ENCODE results near the gene STARD3NL.
A peak's percentile ranks its signal among the peaks of the same experiment; 100 is the strongest.
"Not testable (repeated sequence)": the region's sequence is repeated elsewhere in the genome, so short reads cannot be mapped to it uniquely, and the experiment has no call there.

Gene STARD3NL

DNA sequence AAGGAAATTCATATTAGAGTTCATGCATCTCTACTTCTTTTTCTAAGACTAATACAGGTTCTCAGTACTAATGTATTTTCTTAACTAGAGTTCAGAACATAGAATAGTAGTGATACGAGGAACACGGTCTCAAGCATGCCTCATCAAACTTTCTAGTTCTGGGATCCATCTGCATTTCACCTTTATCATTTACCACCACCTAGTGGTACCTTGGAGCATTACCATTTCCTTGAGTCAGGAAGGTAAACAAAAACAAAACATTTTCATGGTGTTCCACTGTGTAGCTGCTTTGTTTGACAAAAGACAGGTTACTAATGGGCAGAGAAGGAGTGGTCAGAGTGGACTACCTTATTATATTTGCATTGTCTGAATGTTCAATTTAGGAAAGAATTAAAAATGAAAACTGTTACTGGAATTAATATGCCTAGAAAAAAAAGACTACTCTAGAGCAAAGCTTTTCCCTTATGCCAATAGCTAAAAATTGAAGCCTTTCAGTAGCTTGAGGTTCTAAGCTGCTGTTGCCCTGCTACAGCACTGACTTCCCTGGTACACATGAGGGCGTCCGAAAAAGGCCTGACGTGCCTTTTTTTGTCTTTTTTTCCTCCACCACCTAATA, 44.5 kb downstream of the STARD3NL start:
- DNase-seq (ENCODE audit: low read depth), result no peak
- no peak overlapping the region for H3K4me3 ChIP-seq (ENCODE audit: low read length)
- TF ChIP-seq, protein P1, sequence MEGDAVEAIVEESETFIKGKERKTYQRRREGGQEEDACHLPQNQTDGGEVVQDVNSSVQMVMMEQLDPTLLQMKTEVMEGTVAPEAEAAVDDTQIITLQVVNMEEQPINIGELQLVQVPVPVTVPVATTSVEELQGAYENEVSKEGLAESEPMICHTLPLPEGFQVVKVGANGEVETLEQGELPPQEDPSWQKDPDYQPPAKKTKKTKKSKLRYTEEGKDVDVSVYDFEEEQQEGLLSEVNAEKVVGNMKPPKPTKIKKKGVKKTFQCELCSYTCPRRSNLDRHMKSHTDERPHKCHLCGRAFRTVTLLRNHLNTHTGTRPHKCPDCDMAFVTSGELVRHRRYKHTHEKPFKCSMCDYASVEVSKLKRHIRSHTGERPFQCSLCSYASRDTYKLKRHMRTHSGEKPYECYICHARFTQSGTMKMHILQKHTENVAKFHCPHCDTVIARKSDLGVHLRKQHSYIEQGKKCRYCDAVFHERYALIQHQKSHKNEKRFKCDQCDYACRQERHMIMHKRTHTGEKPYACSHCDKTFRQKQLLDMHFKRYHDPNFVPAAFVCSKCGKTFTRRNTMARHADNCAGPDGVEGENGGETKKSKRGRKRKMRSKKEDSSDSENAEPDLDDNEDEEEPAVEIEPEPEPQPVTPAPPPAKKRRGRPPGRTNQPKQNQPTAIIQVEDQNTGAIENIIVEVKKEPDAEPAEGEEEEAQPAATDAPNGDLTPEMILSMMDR (conservative IDR thresholded peaks at IDR 0.05; ENCODE audit: low read depth, low read length), result peak; percentile 84

DNA sequence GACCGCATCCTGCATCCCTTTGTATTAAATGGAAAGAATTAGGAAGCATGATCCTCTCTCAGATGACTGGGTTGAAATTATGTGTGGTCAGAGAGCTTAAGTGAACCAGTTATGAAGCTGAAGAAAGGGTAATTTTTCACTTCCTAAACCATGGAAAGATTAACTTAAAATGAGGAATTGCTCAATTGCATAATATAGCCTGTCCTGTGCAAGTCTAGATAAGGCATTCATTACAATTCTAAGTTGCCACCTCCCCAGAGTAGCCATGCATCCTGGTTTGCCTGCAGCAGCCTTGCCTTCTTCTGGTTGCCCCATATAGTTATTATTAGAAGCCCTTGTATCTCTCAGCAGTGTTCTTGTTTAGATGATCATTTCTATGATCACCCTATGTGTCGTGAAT, 45.3 kb downstream of the STARD3NL start:
- H3K4me3 ChIP-seq (ENCODE audit: low read length), result no peak overlapping the region
- no peak for DNase-seq (ENCODE audit: low read depth)
- TF ChIP-seq, protein P1 (conservative IDR thresholded peaks at IDR 0.05; ENCODE audit: low read depth, low read length), result no peak

GRCh38 chr7:38224392-38224791, 46.3 kb downstream of the STARD3NL start:
- TF ChIP-seq, protein P1 (conservative IDR thresholded peaks at IDR 0.05; ENCODE audit: low read depth, low read length), result no peak
- no peak overlapping the region for H3K4me3 ChIP-seq (ENCODE audit: low read length)
- no peak for DNase-seq (ENCODE audit: low read depth)

DNA sequence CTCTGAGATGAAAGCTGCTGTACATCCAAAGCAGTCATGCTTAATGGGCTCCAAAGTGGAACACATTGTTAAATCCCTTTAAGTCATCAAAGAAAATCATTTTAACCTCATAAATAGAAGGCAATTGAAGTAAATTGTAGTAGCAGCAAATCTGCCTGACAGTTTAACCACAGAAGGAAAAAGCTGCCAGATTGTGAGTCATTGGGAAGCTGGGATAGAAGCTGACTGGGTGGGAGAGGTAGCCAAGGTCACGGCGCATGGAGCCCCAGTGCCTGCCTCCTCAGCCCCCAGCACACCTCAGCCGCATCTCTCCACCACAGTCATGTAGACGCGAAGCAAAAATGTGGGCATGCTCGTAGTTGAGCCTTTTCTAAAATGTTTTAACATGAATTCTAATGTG, 51.3 kb downstream of the STARD3NL start:
- H3K4me3 ChIP-seq (ENCODE audit: low read length), result no peak overlapping the region
- DNase-seq (ENCODE audit: low read depth), result peak; percentile 65
- TF ChIP-seq, protein P1 (conservative IDR thresholded peaks at IDR 0.05; ENCODE audit: low read depth, low read length), result no peak

- no peak overlapping the region for H3K4me3 ChIP-seq (ENCODE audit: low read length)
- TF ChIP-seq, protein P1 (conservative IDR thresholded peaks at IDR 0.05; ENCODE audit: low read depth, low read length), result no peak
- no peak for DNase-seq (ENCODE audit: low read depth)
Measured at GRCh38 chr7:38229884-38230642, 52.0 kb downstream of the STARD3NL start.

DNA sequence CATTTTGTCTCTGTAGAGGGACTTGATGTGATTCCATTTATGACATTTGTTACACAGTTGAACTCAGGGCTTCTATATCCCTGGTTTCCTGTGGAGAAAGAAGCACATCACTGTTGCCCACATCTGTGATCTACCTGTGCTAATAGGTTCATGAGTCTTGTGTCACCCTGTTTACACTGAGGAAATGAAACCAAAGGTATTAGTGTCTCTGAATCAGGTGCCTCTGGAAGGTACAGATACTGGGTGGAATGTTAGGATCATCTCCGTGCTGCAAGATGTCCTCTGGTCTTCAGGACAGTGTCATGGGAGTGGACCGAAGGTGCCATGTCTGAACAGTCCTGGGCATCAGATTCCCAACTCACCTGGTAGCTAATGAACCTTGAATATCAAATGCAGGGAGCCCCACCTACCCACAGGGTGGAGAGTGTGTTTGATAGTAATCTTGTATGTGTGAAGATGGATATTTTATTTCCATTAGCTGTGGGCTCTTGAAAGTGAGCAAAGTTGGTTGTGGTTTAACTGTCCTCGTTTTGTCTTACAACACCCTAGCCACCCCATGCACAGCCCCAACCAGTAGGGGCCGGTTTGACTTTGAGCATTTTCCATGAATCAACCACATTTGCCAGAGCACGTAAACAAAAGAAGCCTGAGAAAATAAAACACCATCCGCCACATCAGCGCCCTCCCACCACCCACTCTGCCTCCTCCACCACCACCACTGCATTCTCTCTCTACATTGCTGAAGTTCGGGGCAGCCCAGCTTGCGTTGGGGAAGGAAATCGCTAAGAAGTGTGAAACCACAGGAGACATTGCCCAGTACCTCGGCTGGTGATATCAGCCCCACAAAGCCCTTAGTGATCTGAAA, 54.7 kb downstream of the STARD3NL start:
- H3K4me3 ChIP-seq (ENCODE audit: low read length), result no peak overlapping the region
- DNase-seq (ENCODE audit: low read depth), result no peak
- TF ChIP-seq, protein P1 (conservative IDR thresholded peaks at IDR 0.05; ENCODE audit: low read depth, low read length), result no peak

DNA sequence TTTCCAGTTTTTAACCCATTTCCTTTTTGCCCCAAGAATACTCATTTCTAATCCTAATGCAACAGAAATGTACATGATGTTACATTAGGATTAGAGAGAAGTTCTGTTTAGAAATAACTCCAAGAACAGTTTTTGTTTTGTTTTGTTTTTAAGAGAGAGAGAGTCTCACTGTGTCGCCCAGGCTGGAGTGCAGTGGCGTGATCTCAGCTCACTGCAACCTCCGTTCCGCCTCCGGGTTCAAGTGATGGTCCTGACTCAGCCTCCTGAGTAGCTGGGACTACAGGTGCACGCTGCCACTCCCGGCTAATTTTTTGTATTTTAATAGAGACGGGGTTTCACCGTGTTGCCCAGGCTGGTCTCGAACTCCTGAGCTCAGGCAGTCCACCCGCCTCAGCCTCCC, 56.7 kb downstream of the STARD3NL start:
- not testable (repeated sequence) for H3K4me3 ChIP-seq (ENCODE audit: low read length)

More for the DNA sequence above, 56.7 kb downstream of the STARD3NL start:
- DNase-seq (ENCODE audit: low read depth), result not testable (repeated sequence)

Data from retinal pigment epithelial cell (primary cell).